Stimulated activated CD4-positive, alpha-beta T cell treated with anti-CD3 and anti-CD28 coated beads, TNF-alpha, amount 100 ng/mL, for 24 hours (primary cell): ENCODE results near the gene CYFIP1.

ENCODE experiments used
- DNase-seq, 3 experiments: peaks; one replicate each; pipeline ENCODE4 v3.0.0-alpha.2; 2020; ENCODE audit warnings: low read depth in 3 of 3

The CYFIP1 gene

DNA sequence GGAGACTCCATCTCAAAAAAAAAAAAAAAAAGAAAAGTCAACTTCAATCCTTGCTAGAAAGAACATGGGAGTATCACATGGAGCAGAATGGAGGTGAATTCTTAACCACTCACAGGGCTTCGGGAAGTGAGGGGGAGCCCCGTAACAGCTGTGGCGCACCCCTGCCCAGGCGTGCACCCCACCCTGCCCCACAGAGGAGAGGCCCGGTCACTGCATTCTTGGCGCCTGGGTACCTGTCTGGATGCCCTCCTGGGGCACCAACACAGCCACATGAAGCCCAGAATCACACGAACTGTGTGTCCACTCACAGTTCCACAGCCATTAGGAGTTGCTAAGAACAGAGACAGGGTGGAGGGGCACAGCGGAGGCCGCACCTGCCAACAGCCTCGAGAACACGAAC, 89.9 kb downstream of the CYFIP1 start:
- no peak for DNase-seq

DNA sequence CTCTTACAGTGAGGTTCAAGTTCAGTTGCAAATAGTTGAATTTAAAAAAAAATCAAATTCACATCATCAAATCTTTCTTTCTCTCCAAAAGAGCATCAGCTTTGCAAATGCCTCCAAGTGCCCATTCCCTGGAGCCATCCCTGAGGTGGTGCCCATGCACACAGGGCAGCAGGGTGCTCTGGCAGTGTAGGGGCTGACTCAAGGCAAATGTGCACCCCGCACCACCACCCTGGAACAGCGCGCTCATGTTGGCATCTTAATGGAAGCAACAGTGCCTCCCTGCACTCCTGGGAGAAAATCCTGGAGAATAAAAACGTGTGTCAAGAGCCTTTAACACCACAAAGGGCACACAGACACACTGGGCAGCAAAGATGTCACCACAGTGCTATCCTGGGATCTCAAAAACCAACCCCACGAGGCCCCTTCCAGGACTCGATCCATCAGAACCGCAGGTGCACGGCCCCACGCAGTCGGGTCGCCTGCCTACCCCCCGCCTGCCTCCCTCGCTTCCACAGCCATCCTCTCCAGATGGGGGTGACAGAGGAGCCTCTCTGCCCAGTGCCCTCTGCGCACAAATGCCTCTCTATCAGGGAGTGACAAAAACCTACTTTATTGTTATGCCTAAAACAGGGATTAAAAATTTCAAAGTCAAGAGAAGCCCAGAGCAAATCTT, 90.9 kb downstream of the CYFIP1 start:
- no peak for DNase-seq

DNA sequence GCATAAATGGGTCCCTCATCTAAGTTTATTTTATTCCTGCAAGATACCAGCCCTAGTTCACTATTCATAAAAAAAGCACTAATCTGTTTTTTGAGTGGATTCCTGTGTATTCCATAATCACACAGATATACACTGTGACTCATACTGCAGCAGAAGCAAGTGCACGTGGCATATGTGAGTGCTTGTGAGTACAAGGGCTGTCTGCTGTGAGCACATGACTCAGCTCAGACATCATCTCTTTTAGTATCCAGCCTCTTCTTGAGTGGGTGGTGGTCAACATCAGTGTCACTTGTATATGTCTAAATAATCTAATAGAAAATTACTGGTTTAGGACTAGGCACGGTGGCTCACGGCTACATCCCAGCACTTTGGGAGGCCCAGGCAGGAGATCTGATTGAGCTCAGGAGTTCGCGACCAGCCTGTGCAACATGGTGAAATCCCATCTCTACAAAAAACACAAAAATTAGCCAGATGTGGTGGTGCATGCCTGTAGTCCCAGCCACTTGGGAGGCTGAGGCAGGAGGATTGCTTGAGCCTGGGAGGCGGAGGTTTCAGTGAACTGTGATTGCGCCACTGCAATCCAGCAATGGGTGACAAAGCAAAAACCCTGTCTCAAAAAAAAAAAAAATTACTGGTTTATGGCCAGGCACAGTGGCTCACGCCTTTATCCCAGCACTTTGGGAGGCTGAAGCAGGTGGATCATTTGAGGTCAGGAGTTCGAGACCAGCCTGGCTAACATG, 91.9 kb downstream of the CYFIP1 start:
- no peak for DNase-seq

DNA sequence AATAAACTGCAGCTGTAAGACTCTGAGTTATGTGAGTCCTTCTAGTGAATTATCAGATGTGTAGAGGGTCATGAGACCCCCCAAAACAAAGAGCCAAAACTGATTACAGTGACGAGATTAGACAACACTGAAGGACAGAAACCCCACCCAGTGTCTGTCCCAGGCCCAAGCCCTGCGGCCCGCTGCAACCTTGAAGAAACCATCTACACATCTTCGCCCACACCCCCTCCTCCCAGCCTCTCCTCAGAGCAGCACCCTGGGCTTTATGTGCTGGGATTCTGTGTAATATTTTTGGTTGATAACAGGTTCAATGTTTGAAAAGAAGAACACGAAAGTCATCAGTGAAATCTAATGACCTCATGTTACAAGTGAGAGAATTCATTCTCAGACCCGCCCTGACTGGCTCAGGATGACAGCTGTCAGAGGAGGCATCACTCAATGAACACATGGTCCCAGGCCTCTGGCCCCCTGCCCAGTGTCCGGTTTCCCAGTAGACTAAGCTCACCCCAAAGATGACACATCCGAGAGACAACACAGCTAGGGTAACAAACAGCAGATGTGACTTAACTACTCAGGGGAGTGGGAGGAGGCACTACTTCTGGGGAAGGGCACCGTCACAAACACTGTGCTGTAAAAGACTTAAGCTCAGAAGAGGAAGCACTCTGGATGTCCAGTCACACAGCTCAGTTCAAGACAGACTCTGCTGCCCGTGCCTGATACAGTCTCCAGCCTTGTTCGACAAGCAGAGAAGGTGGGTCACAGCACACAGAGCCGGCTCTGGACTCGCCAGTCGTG, 92.8 kb downstream of the CYFIP1 start:
- no peak for DNase-seq

DNA sequence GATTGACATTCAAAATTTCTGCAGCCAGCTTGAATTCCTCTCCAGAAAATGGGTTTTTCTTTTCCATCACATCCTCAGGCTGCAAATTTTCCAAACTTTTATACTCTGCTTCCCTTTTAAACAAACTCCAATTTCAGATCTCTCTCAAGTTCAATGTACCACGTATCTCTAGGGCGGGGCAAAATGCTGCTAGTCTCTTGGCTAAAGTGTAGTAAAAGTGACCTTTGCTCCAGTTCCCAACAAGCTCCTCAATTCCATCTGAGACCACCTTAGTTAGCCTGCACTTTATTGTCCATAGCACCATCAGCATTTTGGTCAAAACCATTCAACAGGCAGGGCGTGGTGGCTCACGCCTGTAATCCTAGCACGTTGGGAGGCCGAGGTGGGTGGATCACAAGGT, 95.0 kb downstream of the CYFIP1 start:
- no peak for DNase-seq

DNA sequence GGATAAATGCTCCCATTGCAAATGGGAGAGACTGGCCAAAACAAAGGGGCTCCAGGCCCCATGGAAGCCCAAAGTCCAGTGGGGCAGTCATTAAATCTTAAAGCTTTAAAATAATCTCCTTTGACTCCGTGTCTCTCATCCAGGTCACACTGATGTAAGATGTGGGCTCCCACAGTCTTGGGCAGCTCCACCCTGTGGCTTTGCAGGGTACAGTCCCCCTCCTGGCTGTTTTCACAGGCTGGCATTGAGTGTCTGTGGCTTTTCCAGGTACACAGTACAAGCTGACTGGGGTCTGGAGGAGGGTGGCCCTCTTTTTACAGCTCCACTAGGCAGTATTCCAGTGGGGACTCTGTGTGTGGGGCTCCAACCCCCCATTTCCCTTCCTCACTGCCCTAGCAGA, 95.8 kb downstream of the CYFIP1 start:
- no peak for DNase-seq

DNA sequence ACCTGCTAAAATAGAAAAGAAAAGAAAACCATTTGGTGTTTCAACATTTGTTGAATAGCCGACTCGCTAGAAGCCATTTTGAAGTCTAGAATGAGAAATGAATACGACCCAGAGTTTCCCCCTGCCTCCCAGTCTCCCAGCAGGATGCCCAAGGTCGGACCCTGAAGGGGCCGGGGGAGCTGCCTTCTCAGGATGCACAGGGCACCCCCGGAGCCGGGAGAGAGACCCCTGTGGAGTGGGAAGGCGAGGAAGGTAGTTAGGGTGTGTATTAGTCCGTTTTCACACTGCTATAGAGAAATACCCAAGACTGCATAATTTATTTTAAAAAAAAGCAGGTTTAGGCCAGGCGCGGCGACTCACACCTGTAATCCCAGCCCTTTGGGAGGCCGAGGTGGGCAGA, 97.0 kb downstream of the CYFIP1 start:
- DNase-seq = no peak

DNA sequence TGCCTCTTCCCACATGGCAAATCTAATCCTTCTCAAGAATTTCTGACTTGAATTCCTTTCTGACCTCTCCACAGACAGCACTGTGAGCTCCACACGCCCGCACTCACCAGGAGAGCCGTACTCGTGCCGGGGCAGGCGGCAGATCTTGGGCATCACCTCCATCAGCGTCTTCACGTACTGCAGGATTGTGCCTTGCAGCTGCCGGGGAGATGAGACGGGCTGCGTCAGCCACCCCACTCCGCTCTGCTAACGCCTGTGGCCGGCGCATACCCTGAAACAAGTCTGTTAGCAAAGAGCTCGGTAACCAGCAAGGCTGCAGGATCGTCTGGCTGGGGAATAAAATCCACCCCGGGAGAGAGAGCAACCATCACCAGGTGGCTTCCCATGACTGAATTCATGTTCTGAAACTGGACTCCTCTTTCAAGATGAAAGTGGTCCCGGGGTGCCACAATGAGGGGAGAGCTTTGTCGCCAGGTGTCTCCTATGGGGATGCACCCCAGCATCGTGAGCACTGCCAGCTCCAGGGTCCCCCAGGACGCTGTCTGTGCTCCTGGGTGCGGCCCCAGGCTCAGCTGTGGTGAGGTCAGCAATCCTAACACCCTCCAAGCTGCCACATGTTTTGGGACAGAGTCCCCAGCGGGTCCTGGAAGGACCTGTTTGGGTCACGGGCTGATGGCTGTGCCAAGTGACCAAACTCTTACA, 98.3 kb downstream of the CYFIP1 start:
- no peak for DNase-seq

DNA sequence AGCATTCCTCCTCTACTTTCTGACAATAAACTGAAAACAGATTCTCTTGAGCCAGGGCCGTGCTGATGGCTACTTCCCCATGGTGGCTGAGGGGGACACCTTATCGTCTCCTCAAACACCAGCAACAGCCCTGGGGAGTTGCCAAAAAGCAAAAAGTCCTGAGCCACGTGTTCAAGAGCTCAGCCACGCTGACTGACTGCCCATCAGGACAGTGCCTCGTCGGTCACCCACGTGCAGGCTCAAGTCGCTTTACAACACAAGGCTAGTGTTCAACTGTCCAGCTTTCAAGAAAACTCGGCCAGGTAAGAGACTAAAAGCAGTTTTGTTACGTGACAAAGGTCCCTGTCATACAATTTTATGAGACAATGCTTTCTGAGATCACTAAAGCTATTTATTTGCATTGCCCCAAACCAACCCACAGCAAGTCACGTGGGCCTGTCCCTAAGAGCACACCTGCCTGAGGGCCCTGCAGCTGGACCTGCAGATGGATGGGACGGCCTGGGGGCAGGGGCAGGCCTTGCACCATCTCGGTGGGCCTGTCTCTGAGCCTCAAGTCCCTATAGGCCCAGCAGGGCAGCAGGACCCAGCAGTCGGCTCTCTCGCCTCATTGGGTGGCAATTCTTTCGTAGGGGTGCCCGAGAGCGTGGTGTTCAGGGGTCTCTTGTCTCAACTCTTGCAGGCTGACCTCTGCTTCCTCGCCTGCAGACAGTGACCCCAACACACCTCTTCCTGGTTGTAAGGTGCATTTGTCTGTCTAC, 99.0 kb downstream of the CYFIP1 start:
- DNase-seq = no peak

DNA sequence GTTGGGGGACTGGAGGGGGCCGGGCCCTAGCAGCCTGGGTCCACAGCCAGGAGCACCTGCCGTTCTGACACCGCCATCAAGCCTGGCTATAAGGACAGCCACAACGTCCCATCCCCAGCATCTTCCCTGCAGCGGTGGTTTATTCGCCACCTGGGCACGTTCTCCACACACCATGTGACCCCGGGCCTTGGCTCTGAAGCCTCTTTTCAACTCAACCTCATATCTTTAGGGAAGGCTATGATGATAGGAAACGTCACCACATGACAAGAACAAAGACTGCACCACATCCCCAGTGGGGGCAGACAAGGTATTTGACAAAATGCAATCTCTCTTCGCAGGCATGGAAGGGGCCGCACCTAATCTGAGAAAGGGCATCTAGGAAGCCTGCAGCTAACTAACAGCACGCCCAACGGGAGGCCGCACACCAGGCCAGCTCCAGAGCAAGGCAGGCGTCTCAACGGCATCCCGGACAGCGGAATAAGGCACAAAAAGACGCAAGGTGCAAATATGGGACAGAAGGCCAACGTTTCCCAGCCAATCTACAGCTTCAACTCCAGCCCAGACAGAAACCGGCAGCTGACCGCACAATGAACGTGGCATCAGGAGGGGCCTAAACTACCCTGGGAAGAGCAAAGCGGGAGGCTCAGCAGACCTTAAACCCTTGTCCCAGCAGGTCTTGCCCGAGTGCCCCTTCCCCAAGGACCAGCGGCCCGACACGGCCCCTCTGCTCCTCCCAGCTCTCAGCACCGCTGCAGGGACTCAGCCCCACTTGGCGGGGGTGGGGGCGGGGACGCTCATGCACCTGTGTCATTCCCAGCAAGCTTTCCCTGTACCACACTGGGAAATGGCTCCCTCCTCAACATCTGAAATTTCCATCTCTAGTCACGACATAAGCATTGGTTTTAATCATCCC, 99.8 kb downstream of the CYFIP1 start:
- no peak for DNase-seq

DNA sequence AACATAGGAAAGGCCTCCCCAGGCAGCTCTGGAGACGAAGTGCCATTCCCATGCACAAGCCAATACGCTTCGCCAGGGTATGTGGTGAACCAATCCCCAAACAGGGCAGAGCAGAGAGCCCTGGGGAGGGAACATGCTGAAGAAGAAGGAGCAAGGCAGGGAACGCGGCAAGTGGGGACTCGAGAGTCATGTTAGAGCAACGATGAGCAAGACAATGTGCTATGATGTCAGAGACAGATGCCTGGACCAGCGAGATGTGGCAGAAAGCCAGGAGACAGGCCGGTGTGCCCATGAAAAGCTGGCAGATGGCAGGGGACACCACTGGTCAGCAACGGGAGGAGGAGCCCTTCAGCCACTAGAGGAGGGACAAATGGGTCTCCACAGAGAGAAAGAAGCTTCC, 102.1 kb downstream of the CYFIP1 start:
- no peak for DNase-seq

DNA sequence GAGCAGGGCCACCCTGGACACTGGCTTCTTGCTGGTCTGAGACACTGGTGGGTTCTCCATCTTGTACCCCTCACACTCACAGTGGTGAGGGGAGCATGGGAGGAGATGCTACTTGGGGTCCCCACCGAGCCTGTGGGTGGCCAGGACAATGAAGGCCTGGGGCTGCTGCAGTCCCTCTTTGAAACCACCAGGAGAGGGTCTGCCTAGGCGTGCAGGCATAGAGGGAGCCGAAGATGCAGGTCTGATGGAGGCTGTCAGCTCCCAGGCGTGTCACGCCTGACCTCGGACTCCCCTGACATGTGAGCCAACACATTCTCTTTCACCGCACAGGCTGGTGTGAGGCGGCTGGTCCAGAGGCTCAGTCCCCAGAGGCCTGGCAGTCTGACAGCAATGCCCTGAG, 102.6 kb downstream of the CYFIP1 start:
- no peak for DNase-seq

DNA sequence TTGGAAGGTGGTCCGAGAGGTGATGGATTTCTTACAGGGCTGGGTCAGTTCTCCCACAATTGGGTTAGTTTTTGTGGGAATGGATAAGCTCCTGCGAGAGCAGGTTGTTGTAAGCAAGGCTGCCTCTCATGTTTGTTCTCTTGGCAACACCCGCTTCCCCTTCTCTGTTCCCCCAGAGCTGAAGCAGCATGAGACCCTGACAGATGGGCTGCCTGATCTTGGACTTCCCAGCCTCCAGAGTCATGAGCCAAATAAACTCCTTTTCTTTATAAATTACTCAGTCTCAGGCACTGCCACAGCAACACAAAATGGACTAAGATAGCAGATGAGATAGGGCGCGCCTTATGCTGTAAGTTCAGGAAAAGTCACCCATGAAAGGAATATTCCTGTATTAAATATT, 103.1 kb downstream of the CYFIP1 start:
- no peak for DNase-seq

DNA sequence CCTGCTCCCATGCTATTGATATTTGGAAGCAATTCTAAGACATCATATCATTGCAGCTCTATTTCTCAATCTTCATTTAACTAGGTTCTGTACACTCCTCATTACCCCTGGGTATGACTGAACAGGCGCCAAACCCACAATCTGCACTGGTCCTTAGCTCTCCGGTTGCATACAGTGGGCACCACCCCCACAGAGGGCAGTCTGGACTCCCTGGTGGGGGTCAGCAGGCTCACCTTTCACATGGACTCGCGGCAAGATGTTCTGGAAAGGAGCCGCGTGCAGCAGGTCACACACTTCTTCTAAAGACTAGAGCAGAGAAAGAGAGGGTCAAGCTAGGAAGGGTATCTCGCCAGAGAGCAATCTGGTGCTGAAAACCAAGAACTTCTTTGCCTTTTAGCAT, 105.2 kb downstream of the CYFIP1 start:
- DNase-seq = no peak

DNA sequence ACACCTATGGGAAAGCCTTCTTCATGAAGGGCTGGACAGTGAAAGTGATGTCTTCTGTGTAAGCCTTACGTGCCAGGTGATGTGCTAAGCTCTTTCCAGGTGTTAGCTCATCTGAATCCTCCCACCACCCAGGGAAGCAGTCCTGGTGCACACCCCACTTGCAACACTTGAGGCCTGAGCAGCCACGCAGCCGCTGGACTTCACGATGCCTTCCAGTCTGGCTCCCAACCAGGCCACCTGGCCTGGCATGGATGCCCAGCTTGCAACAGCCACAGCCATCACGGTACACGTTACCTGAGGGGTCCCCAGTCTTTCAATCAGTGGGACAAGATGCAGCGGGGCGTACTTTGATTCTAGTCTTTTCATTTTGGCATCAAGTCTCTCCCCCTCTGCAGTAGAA, 105.9 kb downstream of the CYFIP1 start:
- DNase-seq = no peak

DNA sequence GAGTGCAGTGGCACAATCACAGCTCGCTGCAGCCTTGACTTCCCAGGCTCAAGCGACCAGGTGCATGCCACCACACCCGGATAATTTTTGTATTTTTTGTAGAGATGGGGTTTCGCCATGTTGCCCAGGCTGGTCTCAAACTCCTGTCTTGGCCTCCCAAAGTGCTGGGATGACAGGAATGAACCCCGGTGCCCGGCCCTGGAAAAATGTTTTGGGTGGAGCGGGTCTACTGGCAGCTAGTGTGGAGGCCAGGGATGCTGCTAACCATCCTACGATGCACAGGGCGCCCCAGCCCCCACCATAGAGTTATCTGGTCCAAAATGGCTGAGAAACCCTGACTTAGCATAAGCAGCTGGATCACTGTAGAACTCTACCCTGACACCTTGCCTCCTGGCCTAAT, 106.3 kb downstream of the CYFIP1 start:
- no peak for DNase-seq

DNA sequence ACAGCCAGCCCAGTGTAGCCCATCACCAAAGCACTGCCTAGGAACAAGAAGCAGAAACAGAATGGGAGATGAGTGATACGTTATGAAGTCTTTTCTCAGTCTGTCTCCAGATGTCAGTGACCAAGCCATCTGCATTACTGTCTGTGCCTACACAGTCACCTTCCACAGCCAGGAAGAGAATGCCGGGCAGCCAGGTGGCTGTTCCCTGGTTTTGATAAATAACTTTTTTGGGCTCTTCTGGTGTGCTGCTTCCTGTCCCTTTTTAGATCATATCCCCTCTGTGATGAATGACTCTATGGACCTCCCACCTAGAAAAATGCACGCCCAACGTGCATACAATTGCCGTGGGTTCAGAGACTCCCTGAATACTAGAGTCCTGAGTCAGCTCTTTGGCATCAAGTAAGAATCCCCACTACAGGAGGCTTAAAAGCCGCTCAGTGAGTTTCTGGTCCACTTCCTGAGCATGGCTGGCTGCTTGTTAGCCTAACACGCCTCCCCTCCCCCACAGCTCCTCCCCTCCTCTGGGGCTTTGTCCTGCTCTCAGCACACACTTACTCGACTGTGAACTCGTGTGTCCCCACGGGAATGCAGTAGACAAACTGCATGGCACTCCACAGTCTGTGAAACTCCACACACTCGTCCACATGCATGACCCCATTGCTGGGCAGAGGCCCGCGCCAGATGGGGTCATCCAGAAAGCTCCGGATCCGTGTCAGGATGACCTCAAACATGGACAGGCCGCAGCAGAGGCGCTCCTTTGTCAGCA, 107.0 kb downstream of the CYFIP1 start:
- no peak for DNase-seq

DNA sequence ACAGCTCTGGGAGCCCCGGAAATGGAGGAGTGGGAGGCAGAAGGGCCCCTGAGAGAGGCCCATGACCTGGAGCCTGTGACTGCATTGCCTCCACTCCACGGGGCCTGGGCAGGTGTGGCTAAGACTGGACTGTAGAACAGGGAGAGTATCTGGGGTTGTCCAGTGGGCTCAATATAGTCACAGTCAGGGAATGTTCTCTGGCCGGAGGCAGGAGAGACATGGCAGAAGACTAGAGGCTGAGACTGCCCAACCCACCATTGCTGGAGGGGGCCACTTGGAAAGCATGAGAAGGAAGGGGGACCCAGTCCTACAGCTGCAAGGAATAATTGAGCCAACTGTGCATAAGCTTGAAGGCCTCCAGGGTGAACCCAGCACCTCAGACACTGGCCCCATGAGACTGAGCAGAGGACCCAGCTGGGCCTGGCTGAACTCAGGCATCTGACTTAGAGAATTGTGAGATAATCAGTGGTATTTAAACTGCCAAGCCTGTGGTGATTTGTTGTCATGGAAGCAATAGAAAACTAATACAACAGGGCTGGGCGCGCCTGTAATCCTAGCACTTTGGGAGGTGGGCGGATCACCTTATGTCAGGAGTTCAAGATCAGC, 108.6 kb downstream of the CYFIP1 start:
- DNase-seq = no peak

DNA sequence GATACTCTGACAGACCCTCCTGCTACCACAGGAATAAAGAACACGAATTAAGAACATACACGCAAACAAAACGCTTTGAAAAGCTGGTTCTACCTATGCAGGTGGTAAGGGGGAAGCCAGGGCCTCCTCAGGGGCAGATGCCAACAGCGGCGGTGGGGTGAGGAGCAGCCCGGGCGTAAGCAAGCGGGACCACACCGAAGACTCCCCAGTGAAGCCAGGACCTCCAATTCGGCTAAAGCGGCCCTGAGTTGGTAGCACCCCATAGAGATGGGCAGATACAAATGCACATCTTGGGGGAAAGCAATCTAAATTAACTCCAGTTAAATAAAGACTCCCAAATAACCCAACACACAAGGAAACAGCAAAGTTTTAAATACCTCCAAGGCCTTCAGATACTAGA, 109.3 kb downstream of the CYFIP1 start:
- DNase-seq = no peak
